ENCODE results near the gene CHCHD4.

DNA sequence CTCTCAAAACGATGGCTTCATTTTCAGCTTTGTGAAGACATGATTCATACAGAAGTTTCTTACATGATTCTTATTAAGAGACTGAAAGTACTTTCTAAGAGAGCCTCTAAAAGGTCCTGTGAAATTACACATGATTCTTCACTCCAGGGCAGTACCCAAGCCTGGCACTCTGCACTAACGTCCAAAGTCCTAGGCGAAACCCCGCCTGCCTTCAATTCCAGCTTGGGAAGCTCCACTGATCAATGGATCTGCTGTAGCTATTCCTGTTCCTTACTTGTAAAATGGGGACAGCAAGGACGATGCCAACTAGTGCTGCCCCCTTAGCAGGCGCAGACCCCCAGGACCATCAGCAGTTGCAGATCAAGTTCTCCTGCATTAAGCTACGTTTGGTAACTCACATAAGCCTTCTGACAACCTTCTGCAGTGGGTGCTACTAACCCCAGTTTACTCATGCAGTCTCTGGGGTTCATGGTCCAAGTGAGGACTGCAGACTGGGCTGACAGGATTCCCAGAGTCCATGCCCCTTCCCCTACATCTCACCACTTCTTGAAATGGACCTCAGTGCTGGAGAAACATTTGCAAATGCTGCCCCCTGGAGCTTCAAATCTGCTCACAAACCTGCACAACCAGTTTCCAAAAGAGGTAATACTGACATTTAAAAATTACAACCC, 10.6 kb downstream of the CHCHD4 start:
- TF ChIP-seq, protein P1, sequence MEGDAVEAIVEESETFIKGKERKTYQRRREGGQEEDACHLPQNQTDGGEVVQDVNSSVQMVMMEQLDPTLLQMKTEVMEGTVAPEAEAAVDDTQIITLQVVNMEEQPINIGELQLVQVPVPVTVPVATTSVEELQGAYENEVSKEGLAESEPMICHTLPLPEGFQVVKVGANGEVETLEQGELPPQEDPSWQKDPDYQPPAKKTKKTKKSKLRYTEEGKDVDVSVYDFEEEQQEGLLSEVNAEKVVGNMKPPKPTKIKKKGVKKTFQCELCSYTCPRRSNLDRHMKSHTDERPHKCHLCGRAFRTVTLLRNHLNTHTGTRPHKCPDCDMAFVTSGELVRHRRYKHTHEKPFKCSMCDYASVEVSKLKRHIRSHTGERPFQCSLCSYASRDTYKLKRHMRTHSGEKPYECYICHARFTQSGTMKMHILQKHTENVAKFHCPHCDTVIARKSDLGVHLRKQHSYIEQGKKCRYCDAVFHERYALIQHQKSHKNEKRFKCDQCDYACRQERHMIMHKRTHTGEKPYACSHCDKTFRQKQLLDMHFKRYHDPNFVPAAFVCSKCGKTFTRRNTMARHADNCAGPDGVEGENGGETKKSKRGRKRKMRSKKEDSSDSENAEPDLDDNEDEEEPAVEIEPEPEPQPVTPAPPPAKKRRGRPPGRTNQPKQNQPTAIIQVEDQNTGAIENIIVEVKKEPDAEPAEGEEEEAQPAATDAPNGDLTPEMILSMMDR (IDR thresholded peaks at IDR 0.05): 0 out of 2 replicates have a peak, but pooled peaks have one; percentile 18
- no peak for TF ChIP-seq POLR2AphosphoS5 (IDR thresholded peaks at IDR 0.05; ENCODE audit: low read depth, low read length)

Data from Panc1 (cell line).